K562 (cell line): ENCODE data around the gene NKAIN1. TPM values are rescaled to one million over a fixed set of nuclear protein-coding genes. Genes with fewer than 3 reads are reported as not detected.

Source experiments
- ATAC-seq: fragments of 200-7000 bp; cut with Tn5 transposase; 3 replicates; pipeline ENCODE4 v1.9.1; 2020; ENCODE audit warnings: moderate library complexity
- BruUV-seq: library from RNA; stranded (reverse); fragments of 400-500 nt; replicated peaks from 2 replicates; lab custom pipeline; 2021; lab: Mats Ljungman, UMichigan
- CTCF ChIA-PET: fragments of 300-600 bp; formaldehyde crosslinking; extraction: SDS; loops from one replicate; lab custom pipeline; 2021; ENCODE audit warnings: low intra/inter-chr PET ratio; lab: Yijun Ruan, JAX
- POLR2A ChIA-PET: fragments of 300-600, 350-650 bp; sonication (Branson Sonifier 250); formaldehyde crosslinking; extraction: SDS; loops from one replicate; lab custom pipeline; 2021; ENCODE audit warnings: antibody characterized with exemption, inconsistent platforms; lab: Yijun Ruan, JAX
- DNase-seq, 4 experiments: peaks; one replicate each; pipeline versions ENCODE4 v3.0.0 to v3.0.0-alpha.2; 2011 to 2018; ENCODE audit warnings: low spot score in 3 of 4, mixed read lengths in 3 of 4; ENCODE audit errors: extremely low read depth in 1 of 4
- FAIRE-seq: peaks from 2 replicates; lab custom pipeline; 2011; peaks lifted over from hg19 to GRCh38; lab: Jason Lieb, UNC
- H2AFZ ChIP-seq: 2 replicates; pipeline ENCODE4 v1.6.0; 2011; ENCODE audit warnings: low read depth, low read length, control low read depth, inconsistent platforms
- H3K27ac ChIP-seq: fragments of 200-600 bp; 3 replicates; pipeline ENCODE4 v1.8.0; 2011; ENCODE audit warnings: low read depth, mild to moderate bottlenecking, control low read depth, inconsistent platforms, low read length, moderate library complexity, mixed read lengths; ENCODE audit errors: extremely low read depth
- H3K27me3 ChIP-seq, 2 experiments: fragments of 300-600 bp in 1 of 2; 2 replicates in 1 of 2; 3 replicates in 1 of 2; pipeline versions ENCODE4 v1.6.0 to v1.8.0; 2011; ENCODE audit warnings: inconsistent platforms in 2 of 2, low read length in 2 of 2, mild to moderate bottlenecking in 1 of 2, mixed read lengths in 1 of 2, moderate library complexity in 1 of 2; ENCODE audit not compliant: control insufficient read depth in 2 of 2, insufficient read depth in 2 of 2
- H3K36me3 ChIP-seq: fragments of 300-600 bp; 3 replicates; pipeline ENCODE4 v1.8.0; 2011; ENCODE audit warnings: mild to moderate bottlenecking, low read length, inconsistent platforms; ENCODE audit not compliant: control insufficient read depth, insufficient read depth
- H3K4me1 ChIP-seq, 2 experiments: fragments of 200-600 bp in 1 of 2; replicated peaks in 1 of 2; 2 replicates in 1 of 2; 3 replicates in 1 of 2; pipeline versions ENCODE4 v1.5.1 to v1.8.0; 2011; ENCODE audit warnings: inconsistent platforms in 2 of 2, low read length in 2 of 2, mild to moderate bottlenecking in 1 of 2, mixed read lengths in 1 of 2, moderate library complexity in 1 of 2; ENCODE audit not compliant: control insufficient read depth in 2 of 2, insufficient read depth in 2 of 2
- H3K4me2 ChIP-seq: 2 replicates; pipeline ENCODE4 v1.6.1; 2011; ENCODE audit warnings: low read length, control low read depth, inconsistent platforms, mixed read lengths; ENCODE audit not compliant: insufficient read depth
- H3K4me3 ChIP-seq: fragments of 200-600 bp; sonication (generic), shearing (Covaris generic); 2 replicates; pipeline ENCODE4 v1.5.1; 2016; ENCODE audit warnings: control low read depth, inconsistent platforms
- H3K79me2 ChIP-seq: fragments of 200-600 bp; 3 replicates; pipeline ENCODE4 v1.8.0; 2011; ENCODE audit warnings: low read length, inconsistent platforms; ENCODE audit not compliant: control insufficient read depth, insufficient read depth
- H3K9ac ChIP-seq, 2 experiments: 2 replicates each; pipeline versions ENCODE4 v1.6.0 to v1.6.1; 2011; ENCODE audit warnings: low read depth in 2 of 2, low read length in 2 of 2, control low read depth in 1 of 2, inconsistent platforms in 1 of 2, mild to moderate bottlenecking in 1 of 2, mixed read lengths in 1 of 2; ENCODE audit not compliant: insufficient read depth in 1 of 2
- H3K9me1 ChIP-seq: one replicate; pipeline ENCODE4 v1.6.0; 2011; ENCODE audit warnings: inconsistent platforms, mild to moderate bottlenecking, low read length, moderate library complexity; ENCODE audit not compliant: control insufficient read depth, insufficient read depth
- H3K9me3 ChIP-seq: replicated peaks from 2 replicates; pipeline ENCODE4 v1.5.1; 2011; ENCODE audit warnings: low read depth, low read length, inconsistent platforms; ENCODE audit not compliant: control insufficient read depth, insufficient read depth
- H4K20me1 ChIP-seq: replicated peaks from 2 replicates; pipeline ENCODE4 v1.6.1; 2011; ENCODE audit warnings: low read length, inconsistent platforms, mixed read lengths; ENCODE audit not compliant: control insufficient read depth, insufficient read depth
- BHLHE40 ChIP-seq: IDR thresholded peaks from 2 replicates; pipeline ENCODE4 v1.6.1; 2011; ENCODE audit warnings: low read length, improper control_type of control experiment
- CBX3 ChIP-seq, 2 experiments: IDR thresholded peaks; 1 replicate in 1 of 2; 2 replicates in 1 of 2; pipeline ENCODE4 v1.6.1; 2012; ENCODE audit warnings: inconsistent platforms in 2 of 2, low read length in 2 of 2, borderline replicate concordance in 1 of 2, control low read depth in 1 of 2
- CBX8 ChIP-seq: fragments of 200-600 bp; sonication (generic); IDR thresholded peaks from 2 replicates; pipeline ENCODE4 v1.6.1; 2012; ENCODE audit warnings: borderline replicate concordance, mixed run types, low read depth, mild to moderate bottlenecking, moderate library complexity, mixed read lengths, low read length, control low read depth, inconsistent platforms; ENCODE audit not compliant: poor library complexity, severe bottlenecking; ENCODE audit errors: extremely low read depth
- HIVEP1 ChIP-seq: fragments of 250-450 bp; sonication (Bioruptor Pico); IDR thresholded peaks from 2 replicates; pipeline ENCODE4 v1.4.0; 2020; ENCODE audit warnings: mild to moderate bottlenecking
- NELFE ChIP-seq: IDR thresholded peaks from 2 replicates; pipeline ENCODE4 v1.6.1; 2011; ENCODE audit warnings: mild to moderate bottlenecking; ENCODE audit not compliant: insufficient read depth, insufficient read length
- NFE2 ChIP-seq: IDR thresholded peaks from 2 replicates; pipeline ENCODE4 v1.6.1; 2014; ENCODE audit warnings: antibody characterized with exemption, low read depth
- NFIX ChIP-seq: fragments of 250-450 bp; sonication (Bioruptor Pico); IDR thresholded peaks from 2 replicates; pipeline ENCODE4 v1.4.0; 2020; ENCODE audit warnings: low read depth, mild to moderate bottlenecking, moderate library complexity
- NR3C1 ChIP-seq: sonication (generic); formaldehyde crosslinking; IDR thresholded peaks from 2 replicates; pipeline ENCODE4 v1.8.1; 2022; ENCODE audit warnings: missing genetic modification reagents
- PCBP1 ChIP-seq: fragments of 200-400 bp; formaldehyde crosslinking; IDR thresholded peaks from 2 replicates; pipeline ENCODE4 v1.6.1; 2018; ENCODE audit warnings: mild to moderate bottlenecking, low read depth, low read length; ENCODE audit not compliant: poor library complexity, severe bottlenecking
- STAG1 ChIP-seq: sonication (generic); formaldehyde crosslinking; IDR thresholded peaks from 2 replicates; pipeline ENCODE4 v1.5.0; 2020; ENCODE audit warnings: missing genetic modification reagents, borderline replicate concordance
- TCF7L2 ChIP-seq: fragments of 150-350 bp; IDR thresholded peaks from 2 replicates; pipeline ENCODE4 v1.6.1; 2016; ENCODE audit warnings: low read depth, mild to moderate bottlenecking, low read length, moderate library complexity
- TGIF2 ChIP-seq: sonication (generic); formaldehyde crosslinking; IDR thresholded peaks from 2 replicates; pipeline ENCODE4 v1.8.1; 2022; ENCODE audit warnings: mild to moderate bottlenecking, missing genetic modification reagents, moderate library complexity
- XRCC5 ChIP-seq: fragments of 200-400 bp; formaldehyde crosslinking; IDR thresholded peaks from 2 replicates; pipeline ENCODE4 v1.6.1; 2017; ENCODE audit warnings: low read depth, mild to moderate bottlenecking, low read length
- WGBS: fragments of 100-300 bp; shearing (Covaris generic); methylation state at CpG from one replicate; pipeline ENCODE4 v1.1.6; 2016; ENCODE audit warnings: low coverage, mixed read lengths; ENCODE audit not compliant: insufficient coverage; ENCODE audit errors: missing lambda C conversion rate; 5-methylcytosine and 5-hydroxymethylcytosine counted together
- in situ Hi-C: fragments of 300-500 bp; cut with MboI; formaldehyde crosslinking; loops from 4 replicates; pipeline ENCODE4 v1.15.0; 2018; ENCODE audit warnings: inconsistent platforms, mixed read lengths
- intact Hi-C: fragments of 100-400 bp; cut with micrococcal nuclease; formaldehyde crosslinking; loops from 2 replicates; pipeline ENCODE4 v1.14.2; 2022
- polyA plus RNA-seq, 8 experiments: library from polyadenylated mRNA; depleted of rRNA in 4 of 8; stranded (reverse) in 5 of 8; unstranded in 3 of 8; fragments of >200 nt; fragmentation: Nextera tagmentation in 2 of 8; fragmentation: Illumina TruSeq in 1 of 8; extraction: Ambion mirVana in 2 of 8; extraction: Trizol in 1 of 8; gene quantifications; 2 replicates each; pipeline versions ENCODE4 v1.2.1 to v1.2.3, GENCODE V29; 2011 to 2014; ENCODE audit warnings: inconsistent platforms in 1 of 8, missing spikeins in 1 of 8
- total RNA-seq, 7 experiments: library from RNA; depleted of rRNA in 6 of 7; stranded (reverse); fragments of >200 nt in 6 of 7; fragmentation: Illumina TruSeq in 2 of 7; extraction: Trizol in 2 of 7; gene quantifications; 2 replicates each; pipeline versions ENCODE4 v1.2.1 to v1.2.3, GENCODE V29; 2011 to 2021; ENCODE audit warnings: low replicate concordance in 1 of 7
- TF ChIP-seq, protein P1 (sequence below): fragments of 450-650 bp; conservative IDR thresholded peaks from 2 replicates; pipeline ENCODE4 v1.6.1; 2016; ENCODE audit warnings: missing genetic modification characterization, low read depth, mild to moderate bottlenecking, missing compliant biosample characterization, moderate library complexity
- TF ChIP-seq, protein P2 (sequence below): sonication (generic); formaldehyde crosslinking; IDR thresholded peaks from 2 replicates; pipeline ENCODE4 v1.8.1; 2023; ENCODE audit warnings: mild to moderate bottlenecking, missing genetic modification reagents
- TF ChIP-seq, protein P3 (sequence below): fragments of 450-650 bp; formaldehyde crosslinking; IDR thresholded peaks from 2 replicates; pipeline ENCODE4 v1.4.0; 2022; ENCODE audit warnings: missing genetic modification characterization
- TF ChIP-seq, protein P4 (sequence below): fragments of 250-450 bp; sonication (Bioruptor Pico); IDR thresholded peaks from 2 replicates; pipeline ENCODE4 v1.8.0; 2022; ENCODE audit warnings: moderate library complexity, mild to moderate bottlenecking, inconsistent platforms

Gene NKAIN1
- total and polyA plus RNA-seq, 9 of the 15 experiments (the other 6 are each of a cell fraction or from before 2014, with no cell fraction given) = 0.03 to 0.22 (median 0.04) TPM; not detected in 3

DNA sequence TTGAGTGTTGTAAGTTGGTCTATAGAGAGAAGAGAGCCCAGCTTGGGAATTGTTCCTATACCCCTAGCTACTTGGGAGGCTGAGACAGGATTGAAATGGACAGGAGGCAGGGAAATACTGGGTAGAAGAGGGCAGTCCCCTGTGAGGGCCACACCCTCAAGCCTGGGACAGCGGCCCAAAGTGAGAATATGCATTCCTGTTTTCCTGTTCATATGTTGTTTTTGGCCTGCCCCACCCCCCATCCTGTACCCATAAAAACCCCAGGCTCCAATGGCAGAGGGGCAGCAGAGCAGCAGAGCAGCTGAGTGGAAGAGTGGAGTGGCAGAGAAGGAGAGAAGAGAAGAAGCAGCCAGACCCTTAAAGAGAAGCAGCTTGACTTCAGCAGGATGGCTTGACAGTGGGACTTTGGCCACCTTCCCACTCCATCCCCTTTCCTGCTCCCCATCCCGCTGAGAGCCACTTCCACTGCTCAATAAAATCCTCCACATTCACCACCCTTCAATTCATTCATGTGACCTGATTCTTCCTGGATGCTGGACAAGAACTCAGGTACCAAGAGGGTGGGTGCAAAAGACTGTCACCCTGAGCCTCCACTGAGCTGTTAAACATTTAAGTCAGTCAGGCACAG, 103.6 kb downstream of the NKAIN1 start:
- H4K20me1 ChIP-seq = no peaks in the 10 kb centered on the region
- BruUV-seq = no TSS peak
- H3K9ac ChIP-seq = no peak overlapping the region
- H3K4me1 ChIP-seq = no peaks in the 10 kb centered on the region; a peak in 1 of 5 replicates
- no peak overlapping the region for H3K4me2 ChIP-seq
- no peaks in the 10 kb centered on the region for H3K79me2 ChIP-seq
- ChIA-PET CTCF (no interaction called here), POLR2A (no interaction called here)
- no peak overlapping the region for H3K4me3 ChIP-seq
- intact Hi-C loops (no loop called here), in situ Hi-C loops (no loop called here)
- ATAC-seq (no peak), DNase-seq (no peak), FAIRE-seq (no peak)
- H3K9me1 ChIP-seq = no peaks in the 10 kb centered on the region
- no peak overlapping the region for H2AFZ ChIP-seq
- H3K9me3 ChIP-seq = peaks cover 2% of the 10 kb centered on the region; the same call in 1 of the 2 replicates
- WGBS = 21% methylated on average over 2 of the region's 2 CpGs
- no peak overlapping the region for H3K27ac ChIP-seq
- H3K27me3 ChIP-seq = no peaks in the 10 kb centered on the region
- H3K36me3 ChIP-seq = no peaks in the 10 kb centered on the region
- TF ChIP-seq PCBP1 (no peak), NFE2 (no peak), HIVEP1 (CRISPR knock-in tag) (no peak), TCF7L2 (no peak), XRCC5 (no peak), NR3C1 (CRISPR knock-in tag) (no peak), BHLHE40 (no peak), CBX3 (IDR thresholded peaks at IDR 0.05; ENCODE audit: borderline replicate concordance in 1 of 2, low read length in 2 of 2) (peak in 1 of 2 experiments; percentile 71; a peak in 1 of 3 replicates), NFIX (no peak), CBX8 (no peak), STAG1 (CRISPR knock-in tag) (no peak), NELFE (no peak), TGIF2 (CRISPR knock-in tag) (no peak)
- TF ChIP-seq, protein P1, sequence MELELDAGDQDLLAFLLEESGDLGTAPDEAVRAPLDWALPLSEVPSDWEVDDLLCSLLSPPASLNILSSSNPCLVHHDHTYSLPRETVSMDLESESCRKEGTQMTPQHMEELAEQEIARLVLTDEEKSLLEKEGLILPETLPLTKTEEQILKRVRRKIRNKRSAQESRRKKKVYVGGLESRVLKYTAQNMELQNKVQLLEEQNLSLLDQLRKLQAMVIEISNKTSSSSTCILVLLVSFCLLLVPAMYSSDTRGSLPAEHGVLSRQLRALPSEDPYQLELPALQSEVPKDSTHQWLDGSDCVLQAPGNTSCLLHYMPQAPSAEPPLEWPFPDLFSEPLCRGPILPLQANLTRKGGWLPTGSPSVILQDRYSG (tag) = no peak
- TF ChIP-seq, protein P2, sequence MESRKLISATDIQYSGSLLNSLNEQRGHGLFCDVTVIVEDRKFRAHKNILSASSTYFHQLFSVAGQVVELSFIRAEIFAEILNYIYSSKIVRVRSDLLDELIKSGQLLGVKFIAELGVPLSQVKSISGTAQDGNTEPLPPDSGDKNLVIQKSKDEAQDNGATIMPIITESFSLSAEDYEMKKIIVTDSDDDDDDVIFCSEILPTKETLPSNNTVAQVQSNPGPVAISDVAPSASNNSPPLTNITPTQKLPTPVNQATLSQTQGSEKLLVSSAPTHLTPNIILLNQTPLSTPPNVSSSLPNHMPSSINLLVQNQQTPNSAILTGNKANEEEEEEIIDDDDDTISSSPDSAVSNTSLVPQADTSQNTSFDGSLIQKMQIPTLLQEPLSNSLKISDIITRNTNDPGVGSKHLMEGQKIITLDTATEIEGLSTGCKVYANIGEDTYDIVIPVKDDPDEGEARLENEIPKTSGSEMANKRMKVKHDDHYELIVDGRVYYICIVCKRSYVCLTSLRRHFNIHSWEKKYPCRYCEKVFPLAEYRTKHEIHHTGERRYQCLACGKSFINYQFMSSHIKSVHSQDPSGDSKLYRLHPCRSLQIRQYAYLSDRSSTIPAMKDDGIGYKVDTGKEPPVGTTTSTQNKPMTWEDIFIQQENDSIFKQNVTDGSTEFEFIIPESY (CRISPR knock-in tag) = peak; percentile 76
- TF ChIP-seq, protein P3, sequence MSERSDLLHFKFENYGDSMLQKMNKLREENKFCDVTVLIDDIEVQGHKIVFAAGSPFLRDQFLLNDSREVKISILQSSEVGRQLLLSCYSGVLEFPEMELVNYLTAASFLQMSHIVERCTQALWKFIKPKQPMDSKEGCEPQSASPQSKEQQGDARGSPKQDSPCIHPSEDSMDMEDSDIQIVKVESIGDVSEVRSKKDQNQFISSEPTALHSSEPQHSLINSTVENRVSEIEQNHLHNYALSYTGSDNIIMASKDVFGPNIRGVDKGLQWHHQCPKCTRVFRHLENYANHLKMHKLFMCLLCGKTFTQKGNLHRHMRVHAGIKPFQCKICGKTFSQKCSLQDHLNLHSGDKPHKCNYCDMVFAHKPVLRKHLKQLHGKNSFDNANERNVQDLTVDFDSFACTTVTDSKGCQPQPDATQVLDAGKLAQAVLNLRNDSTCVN = no peak
- TF ChIP-seq, protein P4, sequence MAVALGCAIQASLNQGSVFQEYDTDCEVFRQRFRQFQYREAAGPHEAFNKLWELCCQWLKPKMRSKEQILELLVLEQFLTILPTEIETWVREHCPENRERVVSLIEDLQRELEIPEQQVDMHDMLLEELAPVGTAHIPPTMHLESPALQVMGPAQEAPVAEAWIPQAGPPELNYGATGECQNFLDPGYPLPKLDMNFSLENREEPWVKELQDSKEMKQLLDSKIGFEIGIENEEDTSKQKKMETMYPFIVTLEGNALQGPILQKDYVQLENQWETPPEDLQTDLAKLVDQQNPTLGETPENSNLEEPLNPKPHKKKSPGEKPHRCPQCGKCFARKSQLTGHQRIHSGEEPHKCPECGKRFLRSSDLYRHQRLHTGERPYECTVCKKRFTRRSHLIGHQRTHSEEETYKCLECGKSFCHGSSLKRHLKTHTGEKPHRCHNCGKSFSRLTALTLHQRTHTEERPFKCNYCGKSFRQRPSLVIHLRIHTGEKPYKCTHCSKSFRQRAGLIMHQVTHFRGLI (CRISPR knock-in tag) = no peak
